Measurements from ENCODE around the gene CLCA2. TPM values are rescaled to one million over a fixed set of nuclear protein-coding genes. Genes with fewer than 3 reads are reported as not detected.

CLCA2 gene
- total and polyA plus RNA-seq, 7 experiments from 2014 or later: not detected

GRCh38 chr1:86395751-86396497, 28.0 kb upstream of the CLCA2 start, which contains the start of gene ODF2L:
TSS of gene ODF2L (minus strand) at chr1:86396323. CDS start at chr1:86387027, 9,296 bp downstream.
- H3K27ac ChIP-seq (ENCODE audit: low read depth, low read length): peak within 1 kb of the TSS; percentile 90
- H3K36me3 ChIP-seq (ENCODE audit: control insufficient read depth in 2 of 3, insufficient read depth in 3 of 3, low read length in 3 of 3): peaks cover 0 to 8% (median 0%) of the 10 kb centered on the region in 3 experiments
- Mint-ChIP-seq H3K9me3 (peaks cover 0 to 5% (median 0%) of the 10 kb centered on the region in 11 donors), H3K4me3 (peak within 1 kb of the TSS; percentile 90 to 100 (median 98)), H3K36me3 (peaks cover 0 to 26% (median 0%) of the 10 kb centered on the region in 5 donors), H3K27me3 (peaks cover 0 to 7% (median 0%) of the 10 kb centered on the region in 5 donors), H3K4me1 (peaks cover 23 to 70% (median 58%) of the 10 kb centered on the region in 7 donors), H3K27ac (peak within 1 kb of the TSS; percentile 94 to 99 (median 98))
- H3K9me3 ChIP-seq (ENCODE audit: control insufficient read depth in 2 of 3, low read length in 3 of 3): no peaks in the 10 kb centered on the region
- peak within 1 kb of the TSS; percentile 80 for H3K4me3 ChIP-seq (ENCODE audit: low read length)
- ChIA-PET POLR2A (interaction anchor here (0.6 to 2.3 kb wide), 10 partner anchors 8 to 935 kb away, joined by 3 to 21 read pairs (median 4); partner anchors contain the start of genes HS2ST1, SELENOF and SH3GLB1), CTCF (interaction anchor here (0.7 to 1.6 kb wide), 7 partner anchors 8 to 106 kb away, joined by 3 to 6 read pairs (median 4); no protein-coding TSS in a partner anchor)
- no peaks in the 10 kb centered on the region for H3K27me3 ChIP-seq (ENCODE audit: control insufficient read depth in 2 of 2, insufficient read depth in 2 of 2, low read length in 2 of 2)
- DNase-seq (peak; percentile 73 to 92 (median 90)), ATAC-seq (peak; percentile 100)
- intact Hi-C loops (cut with micrococcal nuclease): loop anchor here (1.0 to 10.0 kb wide), 16 partner anchors 8 to 1961 kb away; partner anchors contain the start of genes HS2ST1 (in 2 of the 2), SELENOF (in 2 of the 2), SH3GLB1 (in 2 of the 2) and BCL10 (in 1 of the 2)
- peaks cover 18 to 20% of the 10 kb centered on the region in 2 donors for H3K4me1 ChIP-seq (ENCODE audit: control insufficient read depth in 2 of 2, insufficient read depth in 2 of 2, low read length in 2 of 2)

GRCh38 chr1:86396498-86396890, 27.5 kb upstream of the CLCA2 start:
- H3K9me3 ChIP-seq (ENCODE audit: control insufficient read depth in 2 of 3, low read length in 3 of 3): no peaks in the 10 kb centered on the region
- ChIA-PET POLR2A (interaction anchor here (0.6 to 2.3 kb wide), 11 partner anchors 9 to 935 kb away, joined by 3 to 21 read pairs (median 4); partner anchors contain the start of genes HS2ST1, SELENOF and SH3GLB1), CTCF (interaction anchor here (0.6 to 1.6 kb wide), 8 partner anchors 8 to 1856 kb away, joined by 3 to 6 read pairs (median 4); no protein-coding TSS in a partner anchor)
- Mint-ChIP-seq H3K27me3 (peaks cover 0 to 7% (median 0%) of the 10 kb centered on the region in 5 donors), H3K27ac (peak overlapping the region; percentile 94 to 99 (median 98)), H3K9me3 (peaks cover 0 to under 1% (median 0%) of the 10 kb centered on the region in 11 donors), H3K36me3 (peaks cover 0 to 21% (median 0%) of the 10 kb centered on the region in 5 donors), H3K4me3 (peak overlapping the region; percentile 90 to 100 (median 98)), H3K4me1 (peaks cover 17 to 64% (median 52%) of the 10 kb centered on the region in 7 donors)
- DNase-seq: no peak
- H3K4me1 ChIP-seq (ENCODE audit: control insufficient read depth in 2 of 2, insufficient read depth in 2 of 2, low read length in 2 of 2): peaks cover 17 to 20% of the 10 kb centered on the region in 2 donors
- H3K27ac ChIP-seq (ENCODE audit: low read depth, low read length): peak overlapping the region; percentile 90
- H3K4me3 ChIP-seq (ENCODE audit: low read length): peak overlapping the region; percentile 80
- intact Hi-C loops (cut with micrococcal nuclease): loop anchor here (1.0 to 10.0 kb wide), 16 partner anchors 8 to 1962 kb away; partner anchors contain the start of genes HS2ST1 (in 2 of the 2), SELENOF (in 2 of the 2), SH3GLB1 (in 2 of the 2) and BCL10 (in 1 of the 2)
- ATAC-seq: peak; percentile 26
- peaks cover 0 to 8% (median 0%) of the 10 kb centered on the region in 3 experiments for H3K36me3 ChIP-seq (ENCODE audit: control insufficient read depth in 2 of 3, insufficient read depth in 3 of 3, low read length in 3 of 3)
- H3K27me3 ChIP-seq (ENCODE audit: control insufficient read depth in 2 of 2, insufficient read depth in 2 of 2, low read length in 2 of 2): no peaks in the 10 kb centered on the region

GRCh38 chr1:86409416-86410021, 14.5 kb upstream of the CLCA2 start:
- H3K4me3 ChIP-seq (ENCODE audit: low read length): no peak overlapping the region
- H3K9me3 Mint-ChIP-seq: no peaks in the 10 kb centered on the region
- POLR2A ChIA-PET: no interaction called here
- peaks cover 0 to 5% (median 0%) of the 10 kb centered on the region in 5 donors for H3K27me3 Mint-ChIP-seq
- H3K9me3 ChIP-seq (ENCODE audit: control insufficient read depth in 2 of 3, low read length in 3 of 3): no peaks in the 10 kb centered on the region
- no peaks in the 10 kb centered on the region for H3K36me3 Mint-ChIP-seq
- H3K4me1 Mint-ChIP-seq: no peaks in the 10 kb centered on the region
- intact Hi-C loops (cut with micrococcal nuclease): loop anchor here in 1 of 2 donors (10.0 kb wide), 1 partner anchor 335 kb away; no protein-coding TSS in a partner anchor
- no peaks in the 10 kb centered on the region for H3K36me3 ChIP-seq (ENCODE audit: control insufficient read depth in 2 of 3, insufficient read depth in 3 of 3, low read length in 3 of 3)
- no peak overlapping the region for H3K27ac ChIP-seq (ENCODE audit: low read depth, low read length)
- H3K27me3 ChIP-seq (ENCODE audit: control insufficient read depth in 2 of 2, insufficient read depth in 2 of 2, low read length in 2 of 2): no peaks in the 10 kb centered on the region
- H3K4me3 Mint-ChIP-seq: no peak overlapping the region
- DNase-seq: no peak
- no peaks in the 10 kb centered on the region for H3K4me1 ChIP-seq (ENCODE audit: control insufficient read depth in 2 of 2, insufficient read depth in 2 of 2, low read length in 2 of 2)
- no peak for ATAC-seq
- H3K27ac Mint-ChIP-seq: no peak overlapping the region
- CTCF ChIA-PET: no interaction called here

GRCh38 chr1:86410879-86411278, 13.1 kb upstream of the CLCA2 start:
- Mint-ChIP-seq H3K4me3 (no peak overlapping the region), H3K36me3 (no peaks in the 10 kb centered on the region), H3K9me3 (no peaks in the 10 kb centered on the region), H3K4me1 (no peaks in the 10 kb centered on the region), H3K27ac (no peak overlapping the region), H3K27me3 (peaks cover 0 to 2% (median 0%) of the 10 kb centered on the region in 5 donors)
- Histone ChIP-seq H3K4me1 (ENCODE audit: control insufficient read depth in 2 of 2, insufficient read depth in 2 of 2, low read length in 2 of 2) (no peaks in the 10 kb centered on the region), H3K27ac (ENCODE audit: low read depth, low read length) (no peak overlapping the region), H3K4me3 (ENCODE audit: low read length) (no peak overlapping the region), H3K9me3 (ENCODE audit: control insufficient read depth in 2 of 3, low read length in 3 of 3) (no peaks in the 10 kb centered on the region), H3K36me3 (ENCODE audit: control insufficient read depth in 2 of 3, insufficient read depth in 3 of 3, low read length in 3 of 3) (no peaks in the 10 kb centered on the region), H3K27me3 (ENCODE audit: control insufficient read depth in 2 of 2, insufficient read depth in 2 of 2, low read length in 2 of 2) (no peaks in the 10 kb centered on the region)
- CTCF ChIA-PET: interaction anchor here (1.0 kb wide), 1 partner anchor 17 kb away, joined by 3 read pairs; no protein-coding TSS in a partner anchor
- intact Hi-C loops (cut with micrococcal nuclease): loop anchor here in 1 of 2 donors (10.0 kb wide), 1 partner anchor 334 kb away; no protein-coding TSS in a partner anchor
- ATAC-seq (no peak), DNase-seq (no peak)
- POLR2A ChIA-PET: no interaction called here

- CTCF ChIA-PET: interaction anchor here (1.5 kb wide), 1 partner anchor 53 kb away, joined by 3 read pairs; the partner anchor contains the start of gene CLCA1
- H3K4me3 ChIP-seq (ENCODE audit: low read length): no peak overlapping the region
- H3K4me1 Mint-ChIP-seq: peaks cover 4 to 8% (median 6%) of the 10 kb centered on the region in 7 donors
- no peak overlapping the region for H3K27ac ChIP-seq (ENCODE audit: low read depth, low read length)
- DNase-seq: no peak
- H3K36me3 ChIP-seq (ENCODE audit: control insufficient read depth in 2 of 3, insufficient read depth in 3 of 3, low read length in 3 of 3): no peaks in the 10 kb centered on the region
- H3K4me1 ChIP-seq (ENCODE audit: control insufficient read depth in 2 of 2, insufficient read depth in 2 of 2, low read length in 2 of 2): no peaks in the 10 kb centered on the region
- H3K27me3 Mint-ChIP-seq: no peaks in the 10 kb centered on the region
- H3K9me3 Mint-ChIP-seq: no peaks in the 10 kb centered on the region
- H3K4me3 Mint-ChIP-seq: no peak overlapping the region
- no peak for ATAC-seq
- H3K36me3 Mint-ChIP-seq: no peaks in the 10 kb centered on the region
- intact Hi-C loops (cut with micrococcal nuclease): loop anchor here in 1 of 2 donors (10.0 kb wide), 1 partner anchor 328 kb away; no protein-coding TSS in a partner anchor
- POLR2A ChIA-PET: interaction anchor here (0.6 kb wide), 1 partner anchor 28 kb away, joined by 3 read pairs; no protein-coding TSS in a partner anchor
- no peaks in the 10 kb centered on the region for H3K27me3 ChIP-seq (ENCODE audit: control insufficient read depth in 2 of 2, insufficient read depth in 2 of 2, low read length in 2 of 2)
- no peaks in the 10 kb centered on the region for H3K9me3 ChIP-seq (ENCODE audit: control insufficient read depth in 2 of 3, low read length in 3 of 3)
- H3K27ac Mint-ChIP-seq: no peak overlapping the region
Observed at GRCh38 chr1:86416343-86416742, 7.6 kb upstream of the CLCA2 start.

Data from naive thymus-derived CD4-positive, alpha-beta T cell (primary cell).